HG03097 (cell line): ENCODE measurements around the gene MPP2.

ENCODE experiments used
- ATAC-seq: cut with Tn5 transposase; IDR thresholded peaks from one replicate; pipeline ENCODE4 v1.9.1; 2021; ENCODE audit not compliant: unreplicated experiment, low FRiP score

The MPP2 gene

DNA sequence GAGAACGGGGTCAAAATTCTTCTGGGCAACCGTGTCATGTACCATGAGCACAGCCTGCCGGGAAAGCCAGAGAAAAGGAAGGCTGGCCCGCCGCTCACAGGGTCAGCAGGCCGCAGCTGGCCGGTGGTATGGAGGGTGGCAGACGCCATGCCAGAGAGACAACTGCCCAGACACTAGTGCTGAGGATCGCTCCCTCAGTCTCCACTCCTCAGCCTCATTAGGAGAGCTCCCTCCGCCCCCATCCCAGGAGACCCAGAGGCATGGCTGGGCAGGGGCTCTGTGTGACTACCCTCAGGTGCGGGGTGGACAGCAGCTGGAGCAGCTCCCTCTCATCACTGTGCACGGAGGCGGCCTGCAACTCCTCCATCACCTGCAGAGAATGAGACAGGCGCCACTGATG lies 77.6 kb downstream of the MPP2 start:
- ATAC-seq: no peak

DNA sequence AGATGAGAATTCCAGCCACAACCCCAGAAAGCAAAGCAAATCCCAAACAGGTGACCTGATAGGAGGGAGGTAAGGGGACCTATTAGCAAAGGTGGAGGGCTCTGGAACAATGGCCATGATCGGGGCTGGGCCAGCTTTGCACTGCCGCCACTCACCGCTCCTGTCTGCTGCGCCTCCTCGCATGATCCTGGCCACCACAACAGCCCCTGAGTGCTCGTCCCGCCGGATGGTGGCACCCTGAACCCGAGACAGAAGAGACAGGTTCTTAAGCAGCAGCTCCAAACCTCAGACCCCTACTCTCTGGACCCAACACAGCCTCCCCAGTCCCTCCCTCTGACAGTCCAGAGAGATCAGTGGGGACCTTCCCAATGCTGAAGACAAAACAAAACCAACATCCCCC lies 79.7 kb downstream of the MPP2 start:
- ATAC-seq: no peak

DNA sequence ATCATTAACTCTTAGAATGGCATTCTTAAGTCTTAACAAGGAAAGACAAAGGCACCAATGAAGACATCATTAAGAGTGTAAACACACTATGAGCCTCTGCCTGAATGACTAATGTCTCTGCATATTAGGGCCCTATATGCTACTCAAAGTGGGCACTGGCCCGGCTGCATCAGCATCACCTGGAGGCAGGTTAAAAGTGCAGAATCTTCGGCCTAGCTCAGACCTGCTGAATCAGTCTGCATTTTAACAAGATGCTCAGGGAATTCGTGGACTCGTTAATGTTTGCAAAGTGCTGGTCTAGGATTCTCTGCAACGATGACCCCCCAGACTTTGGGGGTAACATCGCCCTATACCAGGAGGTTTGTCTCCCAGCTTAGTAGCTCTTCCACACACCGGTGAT lies 81.1 kb downstream of the MPP2 start:
- ATAC-seq: no peak

DNA sequence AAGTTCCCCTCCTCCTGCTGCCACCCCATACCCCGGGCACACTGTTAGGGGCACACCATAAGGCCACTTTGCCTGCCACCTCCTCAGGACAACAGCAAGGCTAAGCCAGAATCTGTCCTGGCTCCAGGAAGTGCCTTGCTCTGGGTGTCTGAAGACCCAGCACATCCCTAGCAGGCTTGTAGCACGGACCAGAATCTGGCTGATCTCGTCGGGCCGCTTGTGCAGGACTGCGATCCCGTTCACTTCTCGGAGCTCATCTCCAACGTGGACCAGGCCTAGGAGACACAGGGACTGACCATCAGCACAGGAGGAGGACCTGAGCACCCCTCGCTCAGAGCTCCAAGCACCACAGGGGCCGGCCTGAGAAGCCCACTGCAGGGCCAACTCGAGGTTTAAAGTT lies 81.8 kb downstream of the MPP2 start:
- no peak for ATAC-seq
